ENCODE data around the gene TLR7.

Gene TLR7

GRCh38 chrX:12936947-12937346, 70.1 kb downstream of the TLR7 start:
- no peaks in the 10 kb centered on the region for H3K27me3 ChIP-seq (ENCODE audit: insufficient read depth, poor library complexity, severe bottlenecking)
- no peak overlapping the region for H3K27ac ChIP-seq (replicated peaks)
- no peak for TF ChIP-seq POLR2AphosphoS5 (IDR thresholded peaks at IDR 0.05; ENCODE audit: low read depth)
- TF ChIP-seq CTCF (IDR thresholded peaks at IDR 0.05; ENCODE audit: insufficient read depth, low read length): no peak
- no peak for TF ChIP-seq GABPA (IDR thresholded peaks at IDR 0.05; ENCODE audit: low read depth)
- TF ChIP-seq, protein P1, sequence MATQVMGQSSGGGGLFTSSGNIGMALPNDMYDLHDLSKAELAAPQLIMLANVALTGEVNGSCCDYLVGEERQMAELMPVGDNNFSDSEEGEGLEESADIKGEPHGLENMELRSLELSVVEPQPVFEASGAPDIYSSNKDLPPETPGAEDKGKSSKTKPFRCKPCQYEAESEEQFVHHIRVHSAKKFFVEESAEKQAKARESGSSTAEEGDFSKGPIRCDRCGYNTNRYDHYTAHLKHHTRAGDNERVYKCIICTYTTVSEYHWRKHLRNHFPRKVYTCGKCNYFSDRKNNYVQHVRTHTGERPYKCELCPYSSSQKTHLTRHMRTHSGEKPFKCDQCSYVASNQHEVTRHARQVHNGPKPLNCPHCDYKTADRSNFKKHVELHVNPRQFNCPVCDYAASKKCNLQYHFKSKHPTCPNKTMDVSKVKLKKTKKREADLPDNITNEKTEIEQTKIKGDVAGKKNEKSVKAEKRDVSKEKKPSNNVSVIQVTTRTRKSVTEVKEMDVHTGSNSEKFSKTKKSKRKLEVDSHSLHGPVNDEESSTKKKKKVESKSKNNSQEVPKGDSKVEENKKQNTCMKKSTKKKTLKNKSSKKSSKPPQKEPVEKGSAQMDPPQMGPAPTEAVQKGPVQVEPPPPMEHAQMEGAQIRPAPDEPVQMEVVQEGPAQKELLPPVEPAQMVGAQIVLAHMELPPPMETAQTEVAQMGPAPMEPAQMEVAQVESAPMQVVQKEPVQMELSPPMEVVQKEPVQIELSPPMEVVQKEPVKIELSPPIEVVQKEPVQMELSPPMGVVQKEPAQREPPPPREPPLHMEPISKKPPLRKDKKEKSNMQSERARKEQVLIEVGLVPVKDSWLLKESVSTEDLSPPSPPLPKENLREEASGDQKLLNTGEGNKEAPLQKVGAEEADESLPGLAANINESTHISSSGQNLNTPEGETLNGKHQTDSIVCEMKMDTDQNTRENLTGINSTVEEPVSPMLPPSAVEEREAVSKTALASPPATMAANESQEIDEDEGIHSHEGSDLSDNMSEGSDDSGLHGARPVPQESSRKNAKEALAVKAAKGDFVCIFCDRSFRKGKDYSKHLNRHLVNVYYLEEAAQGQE (IDR thresholded peaks at IDR 0.05; ENCODE audit: insufficient replicate concordance, low read depth): no peak
- TF ChIP-seq SPI1 (IDR thresholded peaks at IDR 0.05; ENCODE audit: borderline replicate concordance, low read depth): no peak
- no peak overlapping the region for H3K4me3 ChIP-seq (replicated peaks; ENCODE audit: insufficient read depth, low read length)
- no peak for DNase-seq (ENCODE audit: low read depth in 1 of 2, low spot score in 1 of 2)

Data from HL-60 (cell line).